HUES48 (cell line): Measurements from ENCODE around the gene FTO.

Experiments
- H3K27ac ChIP-seq: one replicate; pipeline ENCODE4 v1.7.0; 2013; ENCODE audit warnings: low read depth, low read length, inconsistent platforms
- H3K27me3 ChIP-seq: 2 replicates; pipeline ENCODE4 v1.6.1; 2013; ENCODE audit warnings: mild to moderate bottlenecking, low read length; ENCODE audit not compliant: control insufficient read depth, insufficient read depth
- H3K36me3 ChIP-seq: 2 replicates; pipeline ENCODE4 v1.6.1; 2013; ENCODE audit warnings: low read length; ENCODE audit not compliant: control insufficient read depth, insufficient read depth
- H3K4me1 ChIP-seq: 2 replicates; pipeline ENCODE4 v1.6.1; 2013; ENCODE audit warnings: mild to moderate bottlenecking, low read length; ENCODE audit not compliant: control insufficient read depth, insufficient read depth
- H3K4me3 ChIP-seq: 2 replicates; pipeline ENCODE4 v1.5.1; 2013; ENCODE audit warnings: mild to moderate bottlenecking, low read depth, low read length
- H3K9ac ChIP-seq: 2 replicates; pipeline ENCODE4 v1.6.1; 2013; ENCODE audit warnings: mild to moderate bottlenecking, low read depth, low read length, moderate library complexity
- H3K9me3 ChIP-seq: 2 replicates; pipeline ENCODE4 v1.6.1; 2013; ENCODE audit warnings: low read length; ENCODE audit not compliant: control insufficient read depth, insufficient read depth

FTO gene

GRCh38 chr16:53753431-53753830 lies 49.5 kb downstream of the FTO start:
- H3K36me3 ChIP-seq = no peaks in the 10 kb centered on the region
- H3K4me3 ChIP-seq = no peak overlapping the region
- H3K4me1 ChIP-seq = peaks cover 13% of the 10 kb centered on the region
- no peaks in the 10 kb centered on the region for H3K9me3 ChIP-seq
- no peak overlapping the region for H3K9ac ChIP-seq
- no peak overlapping the region for H3K27ac ChIP-seq
- H3K27me3 ChIP-seq = no peaks in the 10 kb centered on the region

GRCh38 chr16:53755026-53755910 lies 51.3 kb downstream of the FTO start:
- Histone ChIP-seq H3K27me3 (no peaks in the 10 kb centered on the region), H3K4me1 (peaks cover 13% of the 10 kb centered on the region), H3K27ac (no peak overlapping the region), H3K9me3 (no peaks in the 10 kb centered on the region), H3K36me3 (no peaks in the 10 kb centered on the region), H3K4me3 (no peak overlapping the region), H3K9ac (no peak overlapping the region)

GRCh38 chr16:53756275-53756996 lies 52.5 kb downstream of the FTO start:
- H3K27ac ChIP-seq = peak overlapping the region; percentile 54
- no peak overlapping the region; the same call in 1 of the 2 replicates for H3K4me3 ChIP-seq
- no peaks in the 10 kb centered on the region for H3K36me3 ChIP-seq
- H3K9me3 ChIP-seq = no peaks in the 10 kb centered on the region
- peaks cover 13% of the 10 kb centered on the region for H3K4me1 ChIP-seq
- no peaks in the 10 kb centered on the region for H3K27me3 ChIP-seq
- no peak overlapping the region for H3K9ac ChIP-seq

DNA sequence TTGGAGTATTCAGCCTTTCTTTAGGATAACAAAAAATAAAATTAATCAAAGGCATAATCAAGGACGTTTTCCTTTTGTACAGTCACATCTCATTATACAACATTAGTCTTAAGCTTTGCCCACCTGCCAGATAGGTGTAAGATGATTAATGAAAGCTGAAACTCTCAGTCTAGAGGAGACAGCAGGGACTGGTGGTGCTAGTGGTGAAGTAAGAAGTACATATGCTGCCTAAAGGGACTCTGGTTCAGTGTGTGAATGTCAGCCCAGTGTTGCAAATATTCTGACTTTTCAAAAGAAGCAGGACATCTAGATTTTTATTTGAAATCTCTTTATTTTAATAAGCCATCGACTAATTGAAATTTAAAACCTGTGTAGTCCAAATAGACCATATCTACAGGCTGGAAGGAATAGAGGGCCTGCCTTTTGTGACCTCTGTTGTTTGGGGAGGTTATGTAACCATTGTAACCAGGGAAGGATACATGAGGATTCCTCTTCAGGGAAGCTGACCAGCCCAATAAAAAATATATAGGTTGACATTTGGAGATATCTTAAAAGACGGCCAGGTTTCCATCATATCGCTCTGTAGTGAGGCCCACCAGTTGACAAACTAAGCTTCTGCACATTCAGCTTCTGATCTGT lies 54.1 kb downstream of the FTO start:
- Histone ChIP-seq H3K9ac (no peak overlapping the region), H3K4me1 (peaks cover 19% of the 10 kb centered on the region), H3K27ac (no peak overlapping the region)

GRCh38 chr16:53761962-53762703 lies 58.2 kb downstream of the FTO start:
- no peak overlapping the region for H3K9ac ChIP-seq
- H3K4me1 ChIP-seq = 0 out of 2 replicates have a peak, but pooled peaks cover 6% of the 10 kb centered on the region
- no peak overlapping the region for H3K4me3 ChIP-seq
- H3K27me3 ChIP-seq = no peaks in the 10 kb centered on the region
- H3K27ac ChIP-seq = no peak overlapping the region
- no peaks in the 10 kb centered on the region for H3K9me3 ChIP-seq
- no peaks in the 10 kb centered on the region for H3K36me3 ChIP-seq

More for the DNA sequence above, 54.1 kb downstream of the FTO start:
- Histone ChIP-seq H3K4me3 (no peak overlapping the region), H3K27me3 (no peaks in the 10 kb centered on the region), H3K36me3 (no peaks in the 10 kb centered on the region), H3K9me3 (no peaks in the 10 kb centered on the region)

DNA sequence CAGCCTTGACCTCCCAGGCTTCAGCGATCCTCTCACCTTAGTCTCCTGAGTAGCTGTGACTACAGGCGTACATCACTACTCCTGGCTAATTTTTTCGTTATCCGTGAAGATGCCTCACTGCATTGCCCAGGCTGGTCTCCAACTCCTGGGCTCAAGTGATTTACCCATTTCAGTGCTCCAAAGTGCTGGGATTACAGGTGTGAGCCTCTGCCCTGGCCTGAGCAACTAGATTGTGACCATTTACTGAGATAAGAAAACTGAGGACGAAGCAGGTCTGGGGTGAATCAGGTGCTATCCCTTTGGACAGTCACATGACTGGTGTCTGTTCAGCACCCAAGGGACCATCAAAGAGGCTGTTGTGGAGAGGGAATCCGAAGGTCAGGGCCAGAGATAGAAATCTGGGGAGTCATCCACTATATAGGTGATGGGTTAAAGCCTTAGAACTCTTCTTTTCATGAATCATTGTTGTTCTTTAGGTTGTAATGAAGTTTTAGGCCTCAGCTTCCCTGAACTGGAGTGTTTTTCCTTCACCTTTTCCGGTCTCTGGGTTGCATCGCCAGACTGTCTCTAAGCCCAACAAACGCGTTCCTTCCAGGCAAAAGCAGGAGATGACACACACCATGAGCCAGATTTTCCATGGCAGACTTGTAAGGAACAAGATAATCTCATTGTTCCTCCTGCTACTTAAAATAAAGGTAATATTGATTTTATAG lies 62.5 kb downstream of the FTO start:
- Histone ChIP-seq H3K9ac (no peak overlapping the region), H3K9me3 (no peaks in the 10 kb centered on the region), H3K36me3 (no peaks in the 10 kb centered on the region), H3K27ac (no peak overlapping the region), H3K4me3 (no peak overlapping the region), H3K4me1 (peaks cover 10% of the 10 kb centered on the region; the same call in 1 of the 2 replicates), H3K27me3 (no peaks in the 10 kb centered on the region)

DNA sequence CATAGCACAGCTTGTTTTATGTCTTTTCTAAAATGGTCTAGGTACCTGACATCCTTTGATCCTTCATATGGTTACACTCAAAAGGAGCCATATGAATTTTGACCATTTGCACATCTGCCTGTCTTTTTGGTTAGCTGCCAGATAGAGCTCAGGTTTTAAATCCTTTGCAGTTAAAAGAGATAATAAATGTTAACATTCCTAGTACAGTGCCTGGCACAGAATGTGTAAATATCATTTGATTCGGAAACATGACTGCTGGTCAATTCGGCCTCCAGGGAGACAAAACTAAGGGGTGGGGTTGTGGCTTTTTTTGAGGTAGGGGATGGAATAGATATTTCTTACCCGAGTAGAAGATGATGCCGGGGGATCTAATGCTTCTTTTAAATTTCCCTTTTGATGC lies 64.2 kb downstream of the FTO start:
- peaks cover 14% of the 10 kb centered on the region; the same call in 1 of the 2 replicates for H3K4me1 ChIP-seq
- H3K9me3 ChIP-seq = no peaks in the 10 kb centered on the region
- no peak overlapping the region for H3K4me3 ChIP-seq
- no peaks in the 10 kb centered on the region for H3K36me3 ChIP-seq
- H3K27ac ChIP-seq = no peak overlapping the region
- H3K9ac ChIP-seq = no peak overlapping the region
- no peaks in the 10 kb centered on the region for H3K27me3 ChIP-seq

- H3K36me3 ChIP-seq = no peaks in the 10 kb centered on the region
- H3K4me3 ChIP-seq = no peak overlapping the region
- no peaks in the 10 kb centered on the region for H3K27me3 ChIP-seq
- no peak overlapping the region for H3K27ac ChIP-seq
- peaks cover 14% of the 10 kb centered on the region; the same call in 1 of the 2 replicates for H3K4me1 ChIP-seq
- H3K9ac ChIP-seq = no peak overlapping the region
- no peaks in the 10 kb centered on the region for H3K9me3 ChIP-seq
Observed at GRCh38 chr16:53768593-53768992, 64.6 kb downstream of the FTO start.

- Histone ChIP-seq H3K9ac (no peak overlapping the region), H3K4me1 (peaks cover 14% of the 10 kb centered on the region; the same call in 1 of the 2 replicates), H3K9me3 (no peaks in the 10 kb centered on the region), H3K36me3 (no peaks in the 10 kb centered on the region), H3K27me3 (no peaks in the 10 kb centered on the region), H3K27ac (no peak overlapping the region), H3K4me3 (no peak overlapping the region)
Observed at GRCh38 chr16:53769185-53769584, 65.2 kb downstream of the FTO start.

- Histone ChIP-seq H3K27ac (no peak overlapping the region), H3K36me3 (no peaks in the 10 kb centered on the region), H3K9ac (no peak overlapping the region), H3K4me3 (no peak overlapping the region), H3K4me1 (peaks cover 14% of the 10 kb centered on the region; the same call in 1 of the 2 replicates), H3K27me3 (no peaks in the 10 kb centered on the region), H3K9me3 (no peaks in the 10 kb centered on the region)
Observed at GRCh38 chr16:53769787-53770186, 65.8 kb downstream of the FTO start.
